HepG2 (cell line): ENCODE results near the gene CAPN9. TPM values are rescaled to one million over a fixed set of nuclear protein-coding genes. Genes with fewer than 3 reads are reported as not detected.

Experiments used
- ATAC-seq: fragments of 200-7000 bp; cut with Tn5 transposase; 3 replicates; pipeline ENCODE4 v1.9.1; 2020; ENCODE audit warnings: mild to moderate bottlenecking, moderate library complexity
- BruUV-seq: library from RNA; stranded (reverse); fragments of 400-500 nt; replicated peaks from 2 replicates; lab custom pipeline; 2021; lab: Mats Ljungman, UMichigan
- CTCF ChIA-PET: fragments of 300-600 bp; formaldehyde crosslinking; extraction: SDS; loops from one replicate; lab custom pipeline; 2021; ENCODE audit warnings: low total read pairs, inconsistent platforms, low intra/inter-chr PET ratio; lab: Yijun Ruan, JAX
- POLR2A ChIA-PET: fragments of 350-600 bp; sonication (Branson Sonifier 250); formaldehyde crosslinking; loops from one replicate; lab custom pipeline; 2020; ENCODE audit warnings: antibody characterized with exemption, inconsistent platforms; lab: Yijun Ruan, JAX
- DNase-seq: peaks from one replicate; pipeline ENCODE4 v3.0.0-alpha.2; 2015; ENCODE audit warnings: low spot score
- FAIRE-seq: peaks from 3 replicates; lab custom pipeline; 2011; peaks lifted over from hg19 to GRCh38; lab: Jason Lieb, UNC
- H2AFZ ChIP-seq: one replicate; pipeline ENCODE4 v1.6.1; 2011; ENCODE audit warnings: low read length, inconsistent platforms
- H3K27ac ChIP-seq: fragments of 300-600 bp; 3 replicates; pipeline ENCODE4 v1.8.0; 2011; ENCODE audit warnings: mixed run types, mild to moderate bottlenecking, mixed read lengths, low read length, inconsistent platforms; ENCODE audit not compliant: insufficient read depth; ENCODE audit errors: extremely low read length
- H3K27me3 ChIP-seq, 2 experiments: fragments of 200-600 bp in 1 of 2; 2 replicates in 1 of 2; 3 replicates in 1 of 2; pipeline versions ENCODE4 v1.6.0 to v1.8.0; 2011; ENCODE audit warnings: low read length in 2 of 2, mild to moderate bottlenecking in 2 of 2, moderate library complexity in 2 of 2, inconsistent platforms in 1 of 2; ENCODE audit not compliant: insufficient read depth in 2 of 2, control insufficient read depth in 1 of 2
- H3K36me3 ChIP-seq, 2 experiments: fragments of 200-600 bp in 1 of 2; replicated peaks in 1 of 2; 2 replicates in 1 of 2; 3 replicates in 1 of 2; pipeline versions ENCODE4 v1.5.1 to v1.8.0; 2011; ENCODE audit warnings: low read length in 2 of 2, inconsistent platforms in 1 of 2; ENCODE audit not compliant: insufficient read depth in 2 of 2, control insufficient read depth in 1 of 2
- H3K4me1 ChIP-seq: 2 replicates; pipeline ENCODE4 v1.5.1; 2012; ENCODE audit warnings: low read length, inconsistent platforms; ENCODE audit not compliant: insufficient read depth
- H3K4me2 ChIP-seq: 2 replicates; pipeline ENCODE4 v1.6.0; 2011; ENCODE audit warnings: low read depth, low read length, inconsistent platforms
- H3K4me3 ChIP-seq, 3 experiments: fragments of 200-600 bp in 1 of 3; sonication (generic), shearing (Covaris generic) in 1 of 3; replicated peaks in 1 of 3; 2 replicates each; pipeline ENCODE4 v1.5.1; 2011 to 2016; ENCODE audit warnings: low read length in 3 of 3, inconsistent platforms in 2 of 3, low read depth in 2 of 3, mild to moderate bottlenecking in 2 of 3, control low read depth in 1 of 3, mixed read lengths in 1 of 3; ENCODE audit not compliant: insufficient read depth in 1 of 3
- H3K79me2 ChIP-seq: one replicate; pipeline ENCODE4 v1.6.1; 2011; ENCODE audit warnings: low read length, inconsistent platforms; ENCODE audit not compliant: insufficient read depth
- H3K9ac ChIP-seq: 2 replicates; pipeline ENCODE4 v1.6.0; 2011; ENCODE audit warnings: mild to moderate bottlenecking, low read depth, low read length, inconsistent platforms; ENCODE audit not compliant: insufficient read depth
- H3K9me3 ChIP-seq: 2 replicates; pipeline ENCODE4 v1.5.1; 2012; ENCODE audit warnings: mild to moderate bottlenecking, low read length
- H4K20me1 ChIP-seq: 2 replicates; pipeline ENCODE4 v1.6.0; 2011; ENCODE audit warnings: inconsistent platforms, mild to moderate bottlenecking, low read length, moderate library complexity; ENCODE audit not compliant: insufficient read depth
- DZIP1 ChIP-seq: sonication (generic); formaldehyde crosslinking; IDR thresholded peaks from 2 replicates; pipeline ENCODE4 v1.5.0; 2020; ENCODE audit warnings: mild to moderate bottlenecking, missing genetic modification reagents
- GPN1 ChIP-seq: sonication (generic); formaldehyde crosslinking; IDR thresholded peaks from 2 replicates; pipeline ENCODE4 v1.5.1; 2020; ENCODE audit warnings: missing genetic modification reagents, borderline replicate concordance
- NKX3-1 ChIP-seq: sonication (generic); formaldehyde crosslinking; IDR thresholded peaks from 2 replicates; pipeline ENCODE4 v1.5.0; 2020; ENCODE audit warnings: missing genetic modification reagents
- NPAS2 ChIP-seq: sonication (generic); formaldehyde crosslinking; IDR thresholded peaks from 2 replicates; pipeline ENCODE4 v1.8.0; 2022; ENCODE audit warnings: mild to moderate bottlenecking, missing genetic modification reagents, borderline replicate concordance
- POGZ ChIP-seq: sonication (generic); formaldehyde crosslinking; IDR thresholded peaks from 2 replicates; pipeline ENCODE4 v1.4.0; 2020; ENCODE audit warnings: mild to moderate bottlenecking, missing genetic modification reagents
- POLR2G ChIP-seq: fragments of 200-400 bp; formaldehyde crosslinking; IDR thresholded peaks from 2 replicates; pipeline ENCODE4 v1.6.1; 2018; ENCODE audit warnings: mild to moderate bottlenecking, low read depth, low read length, moderate library complexity
- REL ChIP-seq: sonication (generic); formaldehyde crosslinking; conservative IDR thresholded peaks from 2 replicates; pipeline ENCODE4 v1.8.0; 2022; ENCODE audit warnings: mild to moderate bottlenecking, missing genetic modification reagents, moderate library complexity
- RXRA ChIP-seq: sonication (generic); formaldehyde crosslinking; IDR thresholded peaks from 2 replicates; pipeline ENCODE4 v1.5.1; 2020; ENCODE audit warnings: missing genetic modification reagents
- SAFB2 ChIP-seq: sonication (generic); formaldehyde crosslinking; IDR thresholded peaks from 2 replicates; pipeline ENCODE4 v1.5.1; 2020; ENCODE audit warnings: missing genetic modification reagents, low read depth, mild to moderate bottlenecking, borderline replicate concordance
- TRIM24 ChIP-seq: sonication (generic); formaldehyde crosslinking; IDR thresholded peaks from 2 replicates; pipeline ENCODE4 v1.8.0; 2022; ENCODE audit warnings: mild to moderate bottlenecking, missing genetic modification reagents
- ZBTB20 ChIP-seq: sonication (generic); formaldehyde crosslinking; IDR thresholded peaks from 2 replicates; pipeline ENCODE4 v1.8.1; 2023; ENCODE audit warnings: missing genetic modification reagents, low read depth, mild to moderate bottlenecking, borderline replicate concordance
- ZNF326 ChIP-seq: sonication (generic); formaldehyde crosslinking; IDR thresholded peaks from 2 replicates; pipeline ENCODE4 v1.4.0; 2020; ENCODE audit warnings: missing genetic modification reagents, borderline replicate concordance
- ZNF354B ChIP-seq: sonication (generic); formaldehyde crosslinking; IDR thresholded peaks from 2 replicates; pipeline ENCODE4 v1.8.0; 2022; ENCODE audit warnings: mild to moderate bottlenecking, missing genetic modification reagents
- ZNF496 ChIP-seq: sonication (generic); formaldehyde crosslinking; IDR thresholded peaks from 2 replicates; pipeline ENCODE4 v1.8.1; 2023; ENCODE audit warnings: mild to moderate bottlenecking, moderate library complexity, missing genetic modification reagents; ENCODE audit not compliant: insufficient replicate concordance
- ZNF557 ChIP-seq: sonication (generic); formaldehyde crosslinking; IDR thresholded peaks from 2 replicates; pipeline ENCODE4 v1.4.0; 2020; ENCODE audit warnings: missing genetic modification reagents
- ZNF780A ChIP-seq: sonication (generic); formaldehyde crosslinking; IDR thresholded peaks from 2 replicates; pipeline ENCODE4 v1.8.0; 2022; ENCODE audit warnings: mild to moderate bottlenecking, missing genetic modification reagents, moderate library complexity
- ZSCAN30 ChIP-seq: sonication (generic); formaldehyde crosslinking; IDR thresholded peaks from 2 replicates; pipeline ENCODE4 v1.5.0; 2020; ENCODE audit warnings: mild to moderate bottlenecking, missing genetic modification reagents
- WGBS: methylation state at CpG from one replicate; pipeline ENCODE4 v1.1.6; 2017; ENCODE audit warnings: low lambda C conversion rate; 5-methylcytosine and 5-hydroxymethylcytosine counted together
- in situ Hi-C: cut with HindIII; loops from 2 replicates; pipeline ENCODE4 v1.10.0; 2017; ENCODE audit warnings: low pct_unique_long_range_greater_than_20kb; ENCODE audit not compliant: extremely low pct_ligation_motif_present
- intact Hi-C: fragments of 100-400 bp; cut with micrococcal nuclease; formaldehyde crosslinking; loops from one replicate; pipeline ENCODE4 v1.10.0; 2022; ENCODE audit not compliant: unreplicated experiment
- polyA plus RNA-seq, 8 experiments: library from polyadenylated mRNA; depleted of rRNA in 3 of 8; stranded (reverse) in 7 of 8; unstranded in 1 of 8; fragments of >200 nt; fragmentation: Illumina TruSeq in 4 of 8; extraction: Trizol in 4 of 8; gene quantifications; 2 replicates each; pipeline versions ENCODE4 v1.2.1 to v1.2.3, GENCODE V29; 2011 to 2016; ENCODE audit warnings: low read depth in 4 of 8, missing spikeins in 1 of 8, mixed read lengths in 1 of 8; ENCODE audit not compliant: insufficient read depth in 1 of 8
- total RNA-seq, 5 experiments: library from RNA; depleted of rRNA; stranded (reverse); fragments of >200 nt; fragmentation: Illumina TruSeq; extraction: Trizol; gene quantifications; 2 replicates each; pipeline ENCODE4 v1.2.3, GENCODE V29; 2016; ENCODE audit warnings: low read depth in 1 of 5
- TF ChIP-seq, protein P1 (sequence below): sonication (generic); formaldehyde crosslinking; conservative IDR thresholded peaks from 2 replicates; pipeline ENCODE4 v1.4.0; 2020; ENCODE audit warnings: missing genetic modification reagents

The CAPN9 gene
- total and polyA plus RNA-seq, 2 of the 13 experiments (the other 11 are each of a cell fraction or from before 2014, with no cell fraction given), result 0.04 to 0.31 TPM

DNA sequence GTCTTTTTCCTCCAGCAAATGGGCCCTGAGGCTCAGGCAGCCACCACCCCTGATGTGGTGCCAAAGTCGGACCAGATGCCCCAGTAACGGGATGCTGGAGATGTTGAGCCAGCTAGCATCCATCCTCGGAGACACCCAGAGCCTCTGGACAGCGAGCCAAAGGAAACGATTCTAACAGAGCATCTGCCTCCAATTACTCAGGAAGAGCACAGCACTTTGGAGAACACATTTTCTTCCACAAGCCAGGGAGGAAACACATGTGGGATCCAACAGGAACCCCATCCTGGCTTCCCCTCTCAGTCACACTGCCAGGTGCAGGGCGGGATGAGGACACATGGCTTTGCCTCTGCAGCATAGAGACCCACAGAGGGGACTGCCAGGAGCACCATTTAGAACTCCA, 76.2 kb downstream of the CAPN9 start:
- DNase-seq (no peak), ATAC-seq (no peak), FAIRE-seq (no peak)
- Histone ChIP-seq H3K36me3 (no peaks in the 10 kb centered on the region), H3K9ac (no peak overlapping the region), H3K4me2 (no peak overlapping the region), H3K27ac (no peak overlapping the region), H3K4me1 (no peaks in the 10 kb centered on the region), H3K9me3 (no peaks in the 10 kb centered on the region), H3K27me3 (peaks cover 0 to 18% of the 10 kb centered on the region in 2 experiments; a peak in 2 of 5 replicates), H3K79me2 (no peaks in the 10 kb centered on the region), H4K20me1 (no peaks in the 10 kb centered on the region), H3K4me3 (no peak overlapping the region), H2AFZ (no peak overlapping the region)
- TF ChIP-seq ZSCAN30 (no peak), ZNF780A (no peak), SAFB2 (CRISPR knock-in tag) (no peak), TRIM24 (no peak), ZNF326 (CRISPR knock-in tag) (no peak), POGZ (CRISPR knock-in tag) (no peak), REL (CRISPR knock-in tag) (no peak), RXRA (CRISPR knock-in tag) (no peak), ZNF557 (no peak), ZNF496 (no peak), DZIP1 (no peak), POLR2G (no peak), ZNF354B (CRISPR knock-in tag) (no peak), ZBTB20 (CRISPR knock-in tag) (no peak), NPAS2 (CRISPR knock-in tag) (no peak), GPN1 (CRISPR knock-in tag) (no peak), NKX3-1 (no peak)
- TF ChIP-seq, protein P1, sequence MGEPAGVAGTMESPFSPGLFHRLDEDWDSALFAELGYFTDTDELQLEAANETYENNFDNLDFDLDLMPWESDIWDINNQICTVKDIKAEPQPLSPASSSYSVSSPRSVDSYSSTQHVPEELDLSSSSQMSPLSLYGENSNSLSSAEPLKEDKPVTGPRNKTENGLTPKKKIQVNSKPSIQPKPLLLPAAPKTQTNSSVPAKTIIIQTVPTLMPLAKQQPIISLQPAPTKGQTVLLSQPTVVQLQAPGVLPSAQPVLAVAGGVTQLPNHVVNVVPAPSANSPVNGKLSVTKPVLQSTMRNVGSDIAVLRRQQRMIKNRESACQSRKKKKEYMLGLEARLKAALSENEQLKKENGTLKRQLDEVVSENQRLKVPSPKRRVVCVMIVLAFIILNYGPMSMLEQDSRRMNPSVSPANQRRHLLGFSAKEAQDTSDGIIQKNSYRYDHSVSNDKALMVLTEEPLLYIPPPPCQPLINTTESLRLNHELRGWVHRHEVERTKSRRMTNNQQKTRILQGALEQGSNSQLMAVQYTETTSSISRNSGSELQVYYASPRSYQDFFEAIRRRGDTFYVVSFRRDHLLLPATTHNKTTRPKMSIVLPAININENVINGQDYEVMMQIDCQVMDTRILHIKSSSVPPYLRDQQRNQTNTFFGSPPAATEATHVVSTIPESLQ (CRISPR knock-in tag), result no peak
- POLR2A ChIA-PET, result no interaction called here
- BruUV-seq, result no TSS peak
- CTCF ChIA-PET, result no interaction called here
- intact Hi-C loops (no loop called here), in situ Hi-C loops (no loop called here)
- WGBS, result no CpG with 5 or more reads among the region's 6 CpGs
